HEK293 (cell line): ENCODE results near the gene MRPS14.
A peak's percentile ranks its signal among the peaks of the same experiment; 100 is the strongest.

Source experiments
- CTCF ChIA-PET: fragments of 350-600 bp; formaldehyde crosslinking; extraction: SDS; loops from one replicate; lab custom pipeline; 2021; ENCODE audit warnings: antibody characterized with exemption; lab: Yijun Ruan, JAX
- POLR2A ChIA-PET: fragments of 300-600 bp; formaldehyde crosslinking; extraction: SDS; loops from one replicate; lab custom pipeline; 2020; ENCODE audit warnings: antibody characterized with exemption, inconsistent platforms; lab: Yijun Ruan, JAX
- H3K27ac ChIP-seq: fragments of 200-500 bp; sonication (Bioruptor generic); 2 replicates; pipeline ENCODE4 v1.5.1; 2014; ENCODE audit warnings: low read depth, low read length, control low read depth, inconsistent platforms; ENCODE audit errors: extremely low read depth
- H3K36me3 ChIP-seq, 2 experiments: fragments of 200-500 bp in 1 of 2; sonication (Bioruptor generic) in 1 of 2; 1 replicate in 1 of 2; 2 replicates in 1 of 2; pipeline ENCODE4 v1.5.1; 2014 to 2017; ENCODE audit warnings: inconsistent platforms in 2 of 2, low read length in 2 of 2; ENCODE audit not compliant: control insufficient read depth in 2 of 2, insufficient read depth in 1 of 2
- H3K4me1 ChIP-seq: fragments of 200-500 bp; sonication (Bioruptor generic); 2 replicates; pipeline ENCODE4 v1.5.1; 2014; ENCODE audit warnings: mild to moderate bottlenecking, low read length, inconsistent platforms; ENCODE audit not compliant: control insufficient read depth, insufficient read depth
- H3K4me3 ChIP-seq: 2 replicates; pipeline ENCODE4 v1.5.1; 2011; ENCODE audit warnings: low read depth, mild to moderate bottlenecking, control low read depth, low read length, moderate library complexity
- H3K9me3 ChIP-seq: fragments of 200-500 bp; sonication (Bioruptor generic); 2 replicates; pipeline ENCODE4 v1.5.1; 2014; ENCODE audit warnings: low read depth, low read length, inconsistent platforms; ENCODE audit not compliant: control insufficient read depth, insufficient read depth
- CTCF ChIP-seq: fragments of 450-650 bp; formaldehyde crosslinking; IDR thresholded peaks from 2 replicates; pipeline ENCODE4 v1.5.1; 2016; ENCODE audit warnings: missing biosample characterization, missing genetic modification characterization
- EGR2 ChIP-seq: fragments of 450-650 bp; formaldehyde crosslinking; IDR thresholded peaks from 2 replicates; pipeline ENCODE4 v1.5.1; 2016; ENCODE audit warnings: low read depth, missing biosample characterization, missing genetic modification characterization
- FEZF1 ChIP-seq: fragments of 450-650 bp; formaldehyde crosslinking; IDR thresholded peaks from 2 replicates; pipeline ENCODE4 v1.5.1; 2016; ENCODE audit warnings: missing biosample characterization, missing genetic modification characterization
- GLI2 ChIP-seq: fragments of 450-650 bp; formaldehyde crosslinking; IDR thresholded peaks from 2 replicates; pipeline ENCODE4; 2017; ENCODE audit warnings: missing biosample characterization, missing genetic modification characterization, low read depth, borderline replicate concordance
- KLF1 ChIP-seq: fragments of 450-650 bp; formaldehyde crosslinking; IDR thresholded peaks from 2 replicates; pipeline ENCODE4 v1.5.1; 2016; ENCODE audit warnings: missing biosample characterization, missing genetic modification characterization
- KLF17 ChIP-seq: fragments of 450-650 bp; formaldehyde crosslinking; IDR thresholded peaks from 2 replicates; pipeline ENCODE4 v1.5.1; 2016; ENCODE audit warnings: missing biosample characterization, missing genetic modification characterization
- KLF7 ChIP-seq: fragments of 450-650 bp; formaldehyde crosslinking; IDR thresholded peaks from 2 replicates; pipeline ENCODE4 v1.5.1; 2016; ENCODE audit warnings: missing biosample characterization, missing genetic modification characterization, borderline replicate concordance
- PRDM1 ChIP-seq: fragments of 450-650 bp; formaldehyde crosslinking; IDR thresholded peaks from 2 replicates; pipeline ENCODE4; 2016; ENCODE audit warnings: missing biosample characterization, missing genetic modification characterization
- TCF7L2 ChIP-seq: IDR thresholded peaks from 2 replicates; pipeline ENCODE4 v1.6.1; 2011; ENCODE audit warnings: low read depth, mild to moderate bottlenecking, inconsistent platforms, low read length, moderate library complexity, borderline replicate concordance
- ZFP41 ChIP-seq: fragments of 450-650 bp; formaldehyde crosslinking; IDR thresholded peaks from 2 replicates; pipeline ENCODE4 v1.5.1; 2016; ENCODE audit warnings: missing biosample characterization, missing genetic modification characterization, borderline replicate concordance
- ZNF266 ChIP-seq: fragments of 450-650 bp; formaldehyde crosslinking; IDR thresholded peaks from 2 replicates; pipeline ENCODE4 v1.5.1; 2016; ENCODE audit warnings: missing biosample characterization, missing genetic modification characterization, low read depth
- ZNF324 ChIP-seq: fragments of 450-650 bp; formaldehyde crosslinking; IDR thresholded peaks from 2 replicates; pipeline ENCODE4 v1.5.1; 2016; ENCODE audit warnings: missing biosample characterization, missing genetic modification characterization
- ZNF335 ChIP-seq: fragments of 450-650 bp; formaldehyde crosslinking; conservative IDR thresholded peaks from 2 replicates; pipeline ENCODE4 v1.5.1; 2016; ENCODE audit warnings: missing biosample characterization, missing genetic modification characterization
- ZNF341 ChIP-seq: fragments of 450-650 bp; formaldehyde crosslinking; IDR thresholded peaks from 2 replicates; pipeline ENCODE4; 2016; ENCODE audit warnings: low read depth, missing biosample characterization, missing genetic modification characterization
- ZNF394 ChIP-seq: fragments of 450-650 bp; formaldehyde crosslinking; IDR thresholded peaks from 2 replicates; pipeline ENCODE4 v1.5.1; 2016; ENCODE audit warnings: missing biosample characterization, missing genetic modification characterization, mild to moderate bottlenecking, moderate library complexity, borderline replicate concordance
- ZNF404 ChIP-seq: fragments of 450-650 bp; formaldehyde crosslinking; IDR thresholded peaks from 2 replicates; pipeline ENCODE4 v1.5.1; 2017; ENCODE audit warnings: missing biosample characterization, missing genetic modification characterization
- ZNF416 ChIP-seq: fragments of 450-650 bp; formaldehyde crosslinking; IDR thresholded peaks from 2 replicates; pipeline ENCODE4 v1.5.1; 2016; ENCODE audit warnings: missing biosample characterization, missing genetic modification characterization
- ZNF548 ChIP-seq: fragments of 450-650 bp; formaldehyde crosslinking; IDR thresholded peaks from 2 replicates; pipeline ENCODE4 v1.5.1; 2016; ENCODE audit warnings: missing biosample characterization, missing genetic modification characterization
- ZNF549 ChIP-seq: fragments of 450-650 bp; IDR thresholded peaks from 2 replicates; pipeline ENCODE4 v1.5.1; 2018; ENCODE audit warnings: missing biosample characterization, missing genetic modification characterization, mild to moderate bottlenecking, inconsistent platforms, moderate library complexity
- ZNF660 ChIP-seq: fragments of 450-650 bp; IDR thresholded peaks from 2 replicates; pipeline ENCODE4 v1.5.1; 2018; ENCODE audit warnings: missing biosample characterization, mild to moderate bottlenecking, missing genetic modification characterization
- ZNF768 ChIP-seq: fragments of 450-650 bp; formaldehyde crosslinking; IDR thresholded peaks from 2 replicates; pipeline ENCODE4 v1.5.1; 2018; ENCODE audit warnings: missing biosample characterization, mild to moderate bottlenecking, missing genetic modification characterization
- ZSCAN23 ChIP-seq: fragments of 450-650 bp; formaldehyde crosslinking; IDR thresholded peaks from 2 replicates; pipeline ENCODE4 v1.5.1; 2016; ENCODE audit warnings: missing biosample characterization, missing genetic modification characterization
- ZSCAN30 ChIP-seq: fragments of 450-650 bp; IDR thresholded peaks from 2 replicates; pipeline ENCODE4 v1.5.1; 2018; ENCODE audit warnings: missing biosample characterization, mild to moderate bottlenecking, missing genetic modification characterization, moderate library complexity
- ZSCAN4 ChIP-seq: fragments of 450-650 bp; formaldehyde crosslinking; IDR thresholded peaks from 2 replicates; pipeline ENCODE4 v1.5.1; 2017; ENCODE audit warnings: missing biosample characterization, missing genetic modification characterization
- ZXDB ChIP-seq: fragments of 450-650 bp; formaldehyde crosslinking; IDR thresholded peaks from 2 replicates; pipeline ENCODE4 v1.5.1; 2016; ENCODE audit warnings: missing biosample characterization, missing genetic modification characterization

MRPS14 gene

GRCh38 chr1:175002910-175003517 lies 20.2 kb downstream of the MRPS14 start:
- Histone ChIP-seq H3K36me3 (peaks cover 7 to 36% of the 10 kb centered on the region in 2 experiments), H3K4me1 (no peaks in the 10 kb centered on the region), H3K9me3 (no peaks in the 10 kb centered on the region)
- POLR2A ChIA-PET: interaction anchor here (2.9 kb wide), 1 partner anchor 20 kb away, joined by 10 read pairs; the partner anchor contains the start of gene MRPS14
- CTCF ChIA-PET: interaction anchor here (1.0 kb wide), 1 partner anchor 149 kb away, joined by 4 read pairs; no protein-coding TSS in a partner anchor
- no peak for TF ChIP-seq TCF7L2
- TF ChIP-seq, all 188 proteins: peak for 0
- Histone ChIP-seq H3K4me3 (no peak overlapping the region), H3K27ac (no peak overlapping the region)

- Histone ChIP-seq H3K4me3 (peak overlapping the region; percentile 88), H3K36me3 (peaks cover 0 to 24% of the 10 kb centered on the region in 2 experiments; a peak in 1 of 3 replicates), H3K27ac (no peak overlapping the region; the same call in 1 of the 2 replicates), H3K9me3 (no peaks in the 10 kb centered on the region), H3K4me1 (no peaks in the 10 kb centered on the region)
- CTCF ChIA-PET: interaction anchor here (0.5 to 1.5 kb wide), 6 partner anchors 11 to 1225 kb away, joined by 3 to 6 read pairs (median 4); no protein-coding TSS in a partner anchor
- TF ChIP-seq FEZF1 (peak; percentile 43; the same call in 1 of the 2 replicates), ZNF404 (no peak), ZNF768 (tag by site-specific recombination) (peak; percentile 81)
- POLR2A ChIA-PET: interaction anchor here (1.0 to 3.3 kb wide), 6 partner anchors 14 to 203 kb away, joined by 4 to 58 read pairs (median 13); partner anchors contain the start of gene MRPS14
Observed at GRCh38 chr1:175000697-175001187, 22.5 kb downstream of the MRPS14 start.

GRCh38 chr1:174999936-175000696 lies 23.1 kb downstream of the MRPS14 start, which contains the start of gene CACYBP:
CACYBP (plus strand) TSS chr1:174999947; CDS start chr1:175000181, 234 bp downstream.
- peak within 1 kb of the TSS; percentile 88 for H3K4me3 ChIP-seq
- POLR2A ChIA-PET: interaction anchor here (0.6 to 3.3 kb wide), 11 partner anchors 14 to 1522 kb away, joined by 3 to 58 read pairs (median 6); partner anchors contain the start of gene MRPS14
- TF ChIP-seq ZNF335 (tag by site-specific recombination) (peak; percentile 48), ZNF416 (tag by site-specific recombination) (no peak), ZSCAN4 (tag by site-specific recombination) (peak; percentile 36; the same call in 1 of the 2 replicates), ZFP41 (tag by site-specific recombination) (no peak), KLF7 (tag by site-specific recombination) (no peak), ZNF660 (tag by site-specific recombination) (peak; percentile 47), ZNF394 (no peak), EGR2 (peak; percentile 88), ZNF324 (tag by site-specific recombination) (peak; percentile 19; the same call in 1 of the 2 replicates), ZNF266 (tag by site-specific recombination) (no peak), ZNF548 (tag by site-specific recombination) (peak; percentile 71; the same call in 1 of the 2 replicates), ZNF341 (tag by site-specific recombination) (peak; percentile 53; the same call in 1 of the 2 replicates), PRDM1 (tag by site-specific recombination) (no peak), GLI2 (tag by site-specific recombination) (no peak), ZSCAN30 (tag by site-specific recombination) (peak; percentile 75; the same call in 1 of the 2 replicates), KLF17 (tag by site-specific recombination) (peak; percentile 62; the same call in 1 of the 2 replicates), CTCF (tag by site-specific recombination) (peak; percentile 84), ZNF549 (tag by site-specific recombination) (no peak), ZSCAN23 (tag by site-specific recombination) (no peak), KLF1 (tag by site-specific recombination) (peak; percentile 92), ZXDB (tag by site-specific recombination) (peak; percentile 79)

More at GRCh38 chr1:174999936-175000696, 23.1 kb downstream of the MRPS14 start, which contains the start of gene CACYBP:
- H3K27ac ChIP-seq: peak within 1 kb of the TSS; percentile 92
- H3K9me3 ChIP-seq: no peaks in the 10 kb centered on the region
- H3K36me3 ChIP-seq: peaks cover 0 to 18% of the 10 kb centered on the region in 2 experiments; a peak in 1 of 3 replicates
- CTCF ChIA-PET: interaction anchor here (0.6 to 2.0 kb wide), 7 partner anchors 12 to 1225 kb away, joined by 3 to 13 read pairs (median 4); no protein-coding TSS in a partner anchor
- no peaks in the 10 kb centered on the region for H3K4me1 ChIP-seq
